ENCODE results near the gene CDC42BPA.

Gene CDC42BPA

GRCh38 chr1:226987623-226988333, 330.5 kb downstream of the CDC42BPA start:
- no peak for DNase-seq

GRCh38 chr1:226987179-226987536, 331.1 kb downstream of the CDC42BPA start:
- DNase-seq, result no peak

GRCh38 chr1:226986496-226987178, 331.7 kb downstream of the CDC42BPA start:
- DNase-seq, result no peak

- no peak for DNase-seq
These were observed 332.3 kb downstream of the CDC42BPA start for GRCh38 chr1:226985839-226986463.

GRCh38 chr1:226985239-226985838, 333.0 kb downstream of the CDC42BPA start:
- no peak for DNase-seq

- DNase-seq, result no peak
These were observed 333.6 kb downstream of the CDC42BPA start for GRCh38 chr1:226984521-226985238.

- DNase-seq, result no peak
These were observed 334.3 kb downstream of the CDC42BPA start for GRCh38 chr1:226983992-226984364.

GRCh38 chr1:226983247-226983991, 334.9 kb downstream of the CDC42BPA start:
- DNase-seq, result no peak

- DNase-seq, result no peak
These were observed 335.7 kb downstream of the CDC42BPA start for GRCh38 chr1:226982451-226983177.

GRCh38 chr1:226981838-226982237, 336.5 kb downstream of the CDC42BPA start:
- no peak for DNase-seq

GRCh38 chr1:226981386-226981817, 336.9 kb downstream of the CDC42BPA start:
- DNase-seq, result no peak

- no peak for DNase-seq
These were observed 337.5 kb downstream of the CDC42BPA start for GRCh38 chr1:226980565-226981385.

GRCh38 chr1:226980122-226980560, 338.2 kb downstream of the CDC42BPA start:
- no peak for DNase-seq

GRCh38 chr1:226979517-226980121, 338.7 kb downstream of the CDC42BPA start:
- no peak for DNase-seq

- DNase-seq, result no peak
These were observed 339.2 kb downstream of the CDC42BPA start for GRCh38 chr1:226979115-226979516.

GRCh38 chr1:226978432-226979114, 339.7 kb downstream of the CDC42BPA start:
- DNase-seq, result no peak

- DNase-seq, result no peak
These were observed 340.5 kb downstream of the CDC42BPA start for GRCh38 chr1:226977643-226978431.

- DNase-seq, result no peak
These were observed 341.2 kb downstream of the CDC42BPA start for GRCh38 chr1:226976978-226977642.
